Activated T-cell treated with anti-CD3 and anti-CD28 coated beads, Interleukin-2, amount 50 U/mL, for 72 hours (primary cell): ENCODE data around the gene CFAP53. TPM values are rescaled to one million over a fixed set of nuclear protein-coding genes. Genes with fewer than 3 reads are reported as not detected.
A peak's percentile ranks its signal among the peaks of the same experiment; 100 is the strongest.

Experiments
- ATAC-seq, 2 donors: fragments of 150-1000 bp; cut with Tn5 transposase; replicated peaks in 1 of 2; 2 replicates each; pipeline ENCODE4 v1.10.0; 2021; ENCODE audit warnings: moderate library complexity in 2 of 2, mild to moderate bottlenecking in 1 of 2
- DNase-seq, 2 donors: peaks; one replicate each; pipeline ENCODE4 v3.0.0; 2021 to 2022; ENCODE audit warnings: mixed read lengths in 1 of 2
- H3K27ac Mint-ChIP-seq: one replicate; pipeline ENCODE4 v1.8.0; 2022; ENCODE audit warnings: mild to moderate bottlenecking, moderate library complexity, mixed read lengths
- H3K27me3 Mint-ChIP-seq: one replicate; pipeline ENCODE4 v1.8.0; 2022; ENCODE audit warnings: low read depth, mixed read lengths
- H3K36me3 Mint-ChIP-seq, 2 donors: one replicate each; pipeline ENCODE4 v1.8.0; 2022; ENCODE audit warnings: mixed read lengths in 2 of 2, mild to moderate bottlenecking in 1 of 2; ENCODE audit not compliant: insufficient read depth in 2 of 2
- H3K4me1 Mint-ChIP-seq: one replicate; pipeline ENCODE4 v1.8.0; 2022; ENCODE audit warnings: low read depth, mixed read lengths
- H3K4me3 Mint-ChIP-seq, 2 donors: one replicate each; pipeline ENCODE4 v1.8.0; 2022; ENCODE audit warnings: mild to moderate bottlenecking in 2 of 2, mixed read lengths in 2 of 2, moderate library complexity in 2 of 2
- H3K9me3 Mint-ChIP-seq, 2 donors: one replicate each; pipeline ENCODE4 v1.8.0; 2022; ENCODE audit warnings: mixed read lengths in 2 of 2
- total RNA-seq, 2 donors: library from RNA; stranded (reverse); gene quantifications; one replicate each; pipeline ENCODE4 v1.2.3, GENCODE V29; 2022

Gene CFAP53
- total RNA-seq, 2 donors from 2014 or later, result 0.97 to 1.6 TPM

GRCh38 chr18:50285631-50286321, 19.5 kb upstream of the CFAP53 start:
- Mint-ChIP-seq H3K36me3 (peaks cover 14 to 22% of the 10 kb centered on the region in 2 donors), H3K27me3 (no peaks in the 10 kb centered on the region), H3K4me1 (peaks cover 43% of the 10 kb centered on the region), H3K27ac (no peak overlapping the region), H3K9me3 (no peaks in the 10 kb centered on the region), H3K4me3 (peak overlapping the region; percentile 92 to 97)
- DNase-seq (no peak), ATAC-seq (no peak)

GRCh38 chr18:50285071-50285470, 18.8 kb upstream of the CFAP53 start:
- Mint-ChIP-seq H3K36me3 (peaks cover 18 to 27% of the 10 kb centered on the region in 2 donors), H3K27me3 (no peaks in the 10 kb centered on the region), H3K4me1 (peaks cover 50% of the 10 kb centered on the region), H3K9me3 (no peaks in the 10 kb centered on the region), H3K4me3 (no peak overlapping the region), H3K27ac (no peak overlapping the region)
- DNase-seq (no peak), ATAC-seq (no peak)

- H3K36me3 Mint-ChIP-seq, result peaks cover 18 to 27% of the 10 kb centered on the region in 2 donors
- DNase-seq, result no peak
Measured at GRCh38 chr18:50284255-50284885, 18.1 kb upstream of the CFAP53 start.

GRCh38 chr18:50283469-50284209, 17.3 kb upstream of the CFAP53 start:
- peaks cover 62% of the 10 kb centered on the region for H3K4me1 Mint-ChIP-seq
- DNase-seq (no peak), ATAC-seq (no peak)
- peak overlapping the region; percentile 3 for H3K27ac Mint-ChIP-seq
- H3K36me3 Mint-ChIP-seq, result peaks cover 22 to 34% of the 10 kb centered on the region in 2 donors
- no peaks in the 10 kb centered on the region for H3K27me3 Mint-ChIP-seq
- peak overlapping the region; percentile 8 to 42 for H3K4me3 Mint-ChIP-seq
- no peaks in the 10 kb centered on the region for H3K9me3 Mint-ChIP-seq

More at GRCh38 chr18:50284255-50284885, 18.1 kb upstream of the CFAP53 start:
- Mint-ChIP-seq H3K4me3 (peak overlapping the region; percentile 8 to 42), H3K27ac (peak overlapping the region; percentile 3), H3K27me3 (no peaks in the 10 kb centered on the region), H3K9me3 (no peaks in the 10 kb centered on the region), H3K4me1 (peaks cover 55% of the 10 kb centered on the region)
- no peak for ATAC-seq

GRCh38 chr18:50282521-50283335, 16.4 kb upstream of the CFAP53 start:
- Mint-ChIP-seq H3K9me3 (no peaks in the 10 kb centered on the region), H3K27me3 (no peaks in the 10 kb centered on the region), H3K27ac (no peak overlapping the region), H3K4me1 (peaks cover 64% of the 10 kb centered on the region), H3K36me3 (peaks cover 22 to 34% of the 10 kb centered on the region in 2 donors), H3K4me3 (peak overlapping the region; percentile 5 to 96)
- no peak for DNase-seq
- ATAC-seq, result no peak

GRCh38 chr18:50281972-50282520, 15.8 kb upstream of the CFAP53 start:
- peaks cover 57% of the 10 kb centered on the region for H3K4me1 Mint-ChIP-seq
- no peaks in the 10 kb centered on the region for H3K27me3 Mint-ChIP-seq
- H3K4me3 Mint-ChIP-seq, result peak overlapping the region; percentile 91 to 96
- H3K9me3 Mint-ChIP-seq, result no peaks in the 10 kb centered on the region
- peaks cover 19 to 28% of the 10 kb centered on the region in 2 donors for H3K36me3 Mint-ChIP-seq
- no peak for ATAC-seq
- H3K27ac Mint-ChIP-seq, result peak overlapping the region; percentile 92
- no peak for DNase-seq

- H3K4me1 Mint-ChIP-seq, result peaks cover 51% of the 10 kb centered on the region
- H3K4me3 Mint-ChIP-seq, result peak within 1 kb of the TSS; percentile 91 to 96
- H3K9me3 Mint-ChIP-seq, result no peaks in the 10 kb centered on the region
Measured at GRCh38 chr18:50281295-50281971, 15.1 kb upstream of the CFAP53 start, which contains the start of gene MBD1. Gene MBD1 (minus strand): TSS chr18:50281523. CDS start chr18:50279992, 1,531 bp downstream.

GRCh38 chr18:50280707-50281294, 14.5 kb upstream of the CFAP53 start:
- DNase-seq (no peak), ATAC-seq (no peak)
- H3K36me3 Mint-ChIP-seq, result peaks cover 29 to 35% of the 10 kb centered on the region in 2 donors
- H3K4me1 Mint-ChIP-seq, result peaks cover 45% of the 10 kb centered on the region
- no peaks in the 10 kb centered on the region for H3K27me3 Mint-ChIP-seq
- no peaks in the 10 kb centered on the region for H3K9me3 Mint-ChIP-seq
- H3K27ac Mint-ChIP-seq, result peak overlapping the region; percentile 92
- peak overlapping the region; percentile 91 to 96 for H3K4me3 Mint-ChIP-seq

More at GRCh38 chr18:50281295-50281971, 15.1 kb upstream of the CFAP53 start, which contains the start of gene MBD1:
- Mint-ChIP-seq H3K36me3 (peaks cover 24 to 31% of the 10 kb centered on the region in 2 donors), H3K27me3 (no peaks in the 10 kb centered on the region), H3K27ac (peak within 1 kb of the TSS; percentile 92)
- ATAC-seq (peak; percentile 92 to 94), DNase-seq (peak; percentile 94 to 98)

- Mint-ChIP-seq H3K4me3 (peak overlapping the region; percentile 91 to 96), H3K9me3 (no peaks in the 10 kb centered on the region), H3K27ac (peak overlapping the region; percentile 92), H3K4me1 (peaks cover 42% of the 10 kb centered on the region), H3K36me3 (peaks cover 32 to 38% of the 10 kb centered on the region in 2 donors), H3K27me3 (no peaks in the 10 kb centered on the region)
- ATAC-seq (no peak), DNase-seq (no peak)
Measured at GRCh38 chr18:50279752-50280151, 13.5 kb upstream of the CFAP53 start.

GRCh38 chr18:50277942-50278341, 11.6 kb upstream of the CFAP53 start:
- H3K27ac Mint-ChIP-seq, result no peak overlapping the region
- H3K4me3 Mint-ChIP-seq, result no peak overlapping the region
- DNase-seq (no peak), ATAC-seq (no peak)
- H3K9me3 Mint-ChIP-seq, result no peaks in the 10 kb centered on the region
- peaks cover 30% of the 10 kb centered on the region for H3K4me1 Mint-ChIP-seq
- peaks cover 33 to 43% of the 10 kb centered on the region in 2 donors for H3K36me3 Mint-ChIP-seq
- no peaks in the 10 kb centered on the region for H3K27me3 Mint-ChIP-seq

- H3K27me3 Mint-ChIP-seq, result no peaks in the 10 kb centered on the region
- peaks cover 33 to 42% of the 10 kb centered on the region in 2 donors for H3K36me3 Mint-ChIP-seq
- peaks cover 25% of the 10 kb centered on the region for H3K4me1 Mint-ChIP-seq
- H3K9me3 Mint-ChIP-seq, result no peaks in the 10 kb centered on the region
- H3K4me3 Mint-ChIP-seq, result no peak overlapping the region
- H3K27ac Mint-ChIP-seq, result no peak overlapping the region
- ATAC-seq (no peak), DNase-seq (no peak)
Measured at GRCh38 chr18:50276452-50276851, 10.2 kb upstream of the CFAP53 start.
